ENCODE results near the gene RPL7A.
"Not testable (repeated sequence)": the region's sequence is repeated elsewhere in the genome, so short reads cannot be mapped to it uniquely, and the experiment has no call there.

RPL7A gene

DNA sequence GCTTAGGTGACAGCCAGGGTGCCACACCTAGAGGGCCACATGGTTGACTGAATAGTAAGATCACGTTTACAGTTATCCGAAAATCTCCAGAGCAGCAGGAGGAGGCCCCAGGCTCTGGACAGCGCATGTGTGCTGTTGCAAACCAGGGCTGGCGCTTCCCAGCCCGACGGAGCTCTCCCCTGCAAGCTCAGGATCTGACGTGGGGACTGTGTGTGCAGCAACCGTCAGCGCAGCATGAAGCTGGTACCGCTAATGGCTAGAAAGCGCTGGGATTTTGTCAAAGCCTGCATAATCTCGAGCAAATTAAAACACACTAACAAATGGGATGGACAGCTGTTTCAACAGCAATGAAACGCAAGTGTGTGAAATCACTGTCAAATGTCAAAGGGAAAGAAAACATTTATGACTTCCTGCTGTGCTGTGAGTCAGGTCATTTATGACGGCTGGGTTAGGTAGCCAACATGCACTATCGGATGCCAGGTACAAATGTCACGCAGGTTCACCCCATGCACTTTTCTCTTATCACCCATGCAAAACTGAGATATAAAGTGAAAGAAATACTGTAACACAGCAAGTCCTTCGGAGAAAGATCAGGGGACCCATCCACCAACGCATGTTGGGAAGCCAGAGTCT lies 20.3 kb downstream of the RPL7A start:
- no peak for DNase-seq (ENCODE audit: low spot score)

DNA sequence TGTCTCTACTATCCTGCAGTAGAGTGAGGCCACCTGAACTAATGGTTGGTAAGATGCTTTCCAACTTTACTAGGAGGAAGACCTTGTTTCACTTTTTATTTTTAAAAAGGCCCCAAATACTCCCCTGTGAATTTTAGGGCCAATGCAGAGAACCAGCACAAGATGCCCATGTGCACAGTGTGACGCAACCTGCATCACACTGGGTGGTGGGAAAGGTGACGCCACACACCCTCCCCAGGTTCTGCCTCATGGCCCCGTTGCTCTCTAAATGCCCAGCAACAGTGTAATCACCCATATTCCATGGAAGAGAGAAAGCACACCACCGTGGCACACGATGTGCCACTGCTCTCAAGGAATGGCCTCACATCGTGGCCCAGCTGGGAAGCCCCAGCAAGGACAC lies 21.4 kb downstream of the RPL7A start:
- DNase-seq (ENCODE audit: low spot score) = no peak

GRCh38 chr9:133369933-133370332 lies 21.9 kb downstream of the RPL7A start:
- DNase-seq (ENCODE audit: low spot score) = no peak

DNA sequence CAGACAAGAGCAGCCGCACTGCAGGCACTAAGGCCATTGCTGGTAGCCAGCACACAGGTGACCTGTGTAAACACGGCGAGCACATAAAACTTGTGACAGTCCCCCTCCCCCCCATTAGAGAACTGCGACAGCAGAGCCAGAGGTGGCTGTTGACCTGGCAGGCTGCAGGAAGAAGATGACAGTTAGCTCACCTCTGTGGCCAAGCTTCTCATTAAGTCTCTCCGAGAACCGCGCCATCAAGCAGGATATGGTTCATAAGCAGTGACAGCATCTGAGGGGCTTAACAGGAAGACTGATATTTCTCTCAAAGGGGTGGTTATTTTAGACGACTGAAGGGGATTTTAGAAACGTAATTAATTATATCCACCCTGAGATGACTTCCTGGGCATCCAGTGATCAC lies 22.7 kb downstream of the RPL7A start:
- DNase-seq (ENCODE audit: low spot score) = no peak

DNA sequence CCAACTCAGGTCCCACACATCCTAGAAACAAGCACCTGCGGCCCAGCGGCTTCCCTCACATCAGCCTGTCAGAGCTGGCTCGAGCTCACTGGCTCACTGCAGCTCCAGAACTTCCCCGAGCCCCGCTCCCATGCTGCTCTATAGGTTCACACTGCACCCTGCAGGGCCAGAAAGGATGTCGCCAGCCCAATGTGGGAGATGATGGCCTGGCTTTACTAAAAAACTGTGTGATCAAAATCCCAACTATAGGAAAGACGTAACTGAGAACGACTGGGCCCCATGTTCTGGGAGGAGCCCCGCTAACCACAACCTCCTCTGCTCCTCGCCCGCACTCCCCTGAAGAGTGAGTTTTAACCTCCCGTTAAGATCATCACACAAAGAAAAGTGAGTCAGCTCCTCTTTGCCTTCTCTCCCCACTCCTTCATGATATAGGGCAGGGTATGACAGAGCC lies 23.3 kb downstream of the RPL7A start:
- DNase-seq (ENCODE audit: low spot score) = no peak

DNA sequence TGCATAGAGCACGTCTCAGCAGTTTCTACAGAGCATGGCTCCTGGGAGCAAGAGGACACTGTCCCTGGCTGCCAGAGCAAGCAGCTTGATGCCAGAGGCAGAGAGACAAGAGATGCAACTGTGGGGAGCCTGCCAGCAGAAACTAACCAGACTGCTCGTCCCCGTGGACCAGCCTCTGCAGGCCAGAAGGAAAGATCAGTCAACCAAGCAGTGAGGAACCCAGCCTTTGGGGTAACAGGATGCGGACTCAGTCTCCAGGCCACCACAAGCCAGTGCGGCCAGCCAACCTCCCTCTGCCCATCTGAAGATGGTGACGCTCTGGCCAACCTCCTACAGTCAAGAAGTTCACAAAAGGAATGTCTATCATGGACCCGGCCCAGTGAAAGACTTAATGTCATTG lies 24.1 kb downstream of the RPL7A start:
- no peak for DNase-seq (ENCODE audit: low spot score)

GRCh38 chr9:133374612-133375115 lies 26.6 kb downstream of the RPL7A start:
- peak; percentile 77 for DNase-seq (ENCODE audit: low spot score)

DNA sequence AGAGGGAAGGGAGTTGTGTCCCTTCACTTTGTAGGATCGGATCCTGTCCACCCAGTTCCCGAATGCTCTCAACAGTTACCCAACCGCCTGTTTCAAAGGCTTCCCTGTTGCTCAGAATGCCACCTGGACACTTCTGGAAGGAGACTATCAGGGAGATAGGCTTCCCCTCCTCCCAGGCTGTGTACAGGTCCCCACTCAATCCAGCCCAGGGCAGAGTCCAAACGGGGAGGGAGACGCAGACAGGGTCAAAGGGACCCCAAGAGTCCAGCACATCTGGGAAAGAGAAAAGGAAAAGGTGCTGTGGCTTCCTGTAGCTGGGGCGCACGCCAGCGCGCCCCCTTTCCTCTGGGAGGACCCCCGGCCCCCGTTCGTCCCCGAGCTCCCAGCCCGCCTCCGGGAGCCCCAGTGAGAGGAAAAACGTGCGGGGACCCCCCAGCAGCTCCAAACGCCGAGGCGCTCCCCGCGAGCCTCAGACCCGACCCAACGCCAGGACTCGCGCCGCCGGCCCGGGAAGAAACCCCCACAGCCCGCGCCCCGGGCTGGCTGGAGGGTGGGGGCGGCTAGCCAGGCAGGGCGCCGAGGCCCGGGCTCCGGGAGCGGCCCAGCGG lies 27.2 kb downstream of the RPL7A start:
- peak; percentile 46 for DNase-seq (ENCODE audit: low spot score)

- peak; percentile 100 for DNase-seq (ENCODE audit: low spot score)
Observed at GRCh38 chr9:133375724-133376654, 28.0 kb downstream of the RPL7A start, which contains the start of the genes STKLD1 and SURF4. Gene STKLD1 (plus strand): TSS chr9:133376366. CDS start chr9:133376474, 108 bp downstream. Gene SURF4 (minus strand): TSS chr9:133376060. CDS start chr9:133375969, 91 bp downstream.

DNA sequence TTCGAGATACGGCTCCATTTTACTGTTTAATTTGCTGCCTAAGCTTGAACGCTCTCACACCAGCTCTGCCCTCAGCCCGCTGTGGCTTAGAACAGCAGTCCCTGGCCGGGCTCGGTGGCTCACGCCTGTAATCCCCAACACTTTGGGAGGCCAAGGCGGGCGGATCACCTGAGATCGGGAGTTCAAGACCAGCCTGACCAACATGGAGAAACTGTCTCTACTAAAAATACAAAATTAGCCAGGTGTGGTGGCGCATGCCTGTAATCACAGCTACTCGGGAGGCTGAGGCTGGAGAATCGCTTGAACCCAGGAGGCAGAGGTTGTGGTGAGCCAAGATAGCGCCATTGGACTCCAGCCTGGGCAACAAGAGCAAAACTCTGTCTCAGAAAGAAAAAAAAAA lies 29.3 kb downstream of the RPL7A start:
- DNase-seq (ENCODE audit: low spot score) = not testable (repeated sequence)

GRCh38 chr9:133377721-133378216 lies 29.8 kb downstream of the RPL7A start:
- DNase-seq (ENCODE audit: low spot score) = peak; percentile 41

- no peak for DNase-seq (ENCODE audit: low spot score)
Observed at GRCh38 chr9:133378408-133378962, 30.5 kb downstream of the RPL7A start.

DNA sequence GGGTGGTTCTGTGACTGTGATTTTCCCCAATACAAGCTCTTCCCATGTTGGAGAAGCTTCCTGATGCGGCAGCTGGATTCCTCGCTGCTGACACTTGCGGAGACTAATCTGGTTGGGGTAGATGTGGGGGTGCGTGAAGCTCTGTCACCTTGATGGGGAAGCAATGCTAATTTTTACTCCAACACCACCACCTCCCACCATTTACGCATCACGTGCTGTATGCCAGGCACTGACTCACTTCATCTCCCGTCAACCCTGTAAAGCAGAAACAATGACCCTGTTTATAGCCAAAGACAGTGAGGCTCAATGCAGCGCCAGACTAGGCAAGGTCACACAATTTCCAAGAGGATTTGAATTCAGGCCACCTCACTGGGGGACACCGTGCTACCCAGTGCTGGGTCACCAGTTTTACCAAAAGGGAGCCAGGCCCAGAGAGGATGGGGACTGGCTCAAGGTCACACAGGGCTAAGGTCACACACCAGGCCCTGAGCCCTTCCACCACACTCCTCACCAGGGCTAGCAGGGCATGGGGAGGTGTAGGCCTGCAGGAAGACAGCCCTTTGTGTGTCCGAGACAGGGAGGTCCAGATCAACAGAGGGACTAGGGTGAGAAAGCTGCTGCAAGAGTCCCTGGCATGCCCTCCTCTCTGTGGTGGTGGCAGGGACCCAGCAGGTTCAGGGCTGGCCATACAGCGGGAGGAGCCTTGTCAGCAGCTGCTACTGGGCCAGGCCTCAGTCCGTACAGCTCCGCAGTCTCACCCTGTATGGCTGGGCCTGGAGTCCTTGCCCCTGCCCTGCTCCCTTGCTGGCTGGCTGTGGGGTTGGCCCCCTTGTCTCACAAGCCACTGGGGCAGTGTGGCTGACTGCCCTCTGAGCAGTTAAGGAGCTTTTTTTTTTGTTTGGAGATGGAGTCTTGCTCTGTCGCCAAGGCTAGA lies 31.4 kb downstream of the RPL7A start:
- no peak for DNase-seq (ENCODE audit: low spot score)

- DNase-seq (ENCODE audit: low spot score) = no peak
Observed at GRCh38 chr9:133380734-133381133, 32.7 kb downstream of the RPL7A start.

DNA sequence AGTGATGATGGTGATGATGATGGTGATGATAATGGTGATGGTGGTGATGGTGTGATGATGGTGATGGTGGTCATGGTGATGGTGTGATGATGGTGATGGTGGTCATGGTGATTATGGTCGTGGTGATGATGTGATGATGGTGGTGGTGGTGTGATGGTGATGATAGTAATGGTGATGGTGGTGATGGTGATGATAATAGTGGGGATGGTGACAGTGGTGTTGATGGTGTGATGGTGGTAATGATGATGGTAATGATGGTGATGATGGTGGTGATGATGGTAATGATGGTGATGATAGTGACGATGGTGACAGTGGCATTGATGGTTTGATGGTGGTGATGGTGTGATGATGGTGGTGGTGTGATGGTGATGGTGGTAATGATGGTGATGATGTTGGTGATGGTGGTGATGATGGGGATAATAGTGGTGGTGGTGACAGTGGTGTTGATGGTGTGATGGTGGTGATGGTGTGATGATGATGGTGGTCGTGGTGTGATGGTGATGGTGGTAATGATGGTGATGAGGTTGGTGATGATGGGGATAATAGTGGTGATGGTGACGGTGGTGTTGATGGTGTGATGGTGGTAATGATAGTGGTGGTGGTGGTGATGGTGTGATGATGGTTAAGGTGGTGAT lies 34.6 kb downstream of the RPL7A start:
- DNase-seq (ENCODE audit: low spot score) = no peak

DNA sequence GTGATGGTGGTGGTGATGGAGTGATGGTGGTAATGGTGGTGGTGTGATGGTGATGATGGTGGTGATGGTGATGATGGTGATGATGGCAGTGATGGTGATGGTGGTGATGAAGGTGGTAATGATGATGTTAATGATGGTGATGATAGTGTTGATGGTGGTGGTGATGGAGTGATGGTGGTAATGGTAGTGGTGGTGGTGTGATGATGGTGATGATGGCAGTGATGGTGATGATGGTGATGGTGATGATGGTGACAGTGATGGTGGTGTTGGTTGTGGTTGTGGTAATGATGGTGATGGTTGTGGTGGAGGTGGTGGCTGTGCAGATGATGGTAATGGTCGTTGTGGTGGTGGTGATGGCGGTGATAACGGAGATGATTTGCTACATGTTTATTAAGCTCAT lies 35.4 kb downstream of the RPL7A start:
- DNase-seq (ENCODE audit: low spot score) = no peak

GRCh38 chr9:133384736-133385321 lies 36.8 kb downstream of the RPL7A start:
- DNase-seq (ENCODE audit: low spot score) = no peak

DNA sequence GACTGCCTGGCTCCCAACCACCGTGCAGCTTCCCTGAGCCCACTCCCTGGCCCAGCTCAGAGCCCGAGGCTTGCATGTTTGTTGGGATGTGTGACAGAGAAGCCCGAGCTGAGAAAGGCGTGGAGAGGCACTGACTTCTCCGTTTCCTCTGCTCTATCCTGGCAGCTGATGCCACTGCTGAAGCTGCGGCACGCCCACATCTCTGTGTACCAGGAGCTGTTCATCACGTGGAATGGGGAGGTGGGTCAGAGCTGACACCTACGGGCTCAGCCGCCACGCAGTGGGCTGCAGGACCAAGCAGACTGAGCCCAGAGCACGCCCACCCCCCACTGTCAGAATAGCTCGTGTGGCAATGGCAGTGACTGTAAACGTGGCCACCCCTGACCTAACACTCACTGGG lies 37.4 kb downstream of the RPL7A start:
- DNase-seq (ENCODE audit: low spot score) = no peak

- DNase-seq (ENCODE audit: low spot score) = no peak
Observed at GRCh38 chr9:133386338-133386737, 38.3 kb downstream of the RPL7A start.

DNA sequence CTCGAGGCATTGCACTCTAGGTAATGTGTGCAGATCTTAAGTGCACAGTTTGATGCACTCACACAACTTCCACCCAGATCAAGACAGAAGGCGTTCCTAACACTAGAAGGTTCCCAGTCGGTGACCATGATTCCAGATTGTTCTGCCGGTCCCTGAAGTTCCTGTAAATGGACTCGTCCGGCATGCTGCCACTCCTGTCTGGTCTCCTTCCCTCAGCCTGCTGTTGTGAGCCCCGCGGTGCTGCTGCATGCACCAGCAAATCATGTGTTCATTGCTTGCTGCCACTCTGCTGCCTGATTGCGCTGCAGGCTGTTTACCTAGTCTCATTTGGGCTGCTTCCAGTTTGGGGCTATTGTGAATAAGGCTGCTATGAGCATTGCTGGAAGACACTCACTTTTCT lies 39.7 kb downstream of the RPL7A start:
- DNase-seq (ENCODE audit: low spot score) = no peak

All from GM03348 (cell line).